ENCODE results near the gene KANSL1L. TPM values are rescaled to one million over a fixed set of nuclear protein-coding genes. Genes with fewer than 3 reads are reported as not detected.

Gene KANSL1L
- total and polyA plus RNA-seq, 10 of the 15 experiments (the other 5 are each of a cell fraction or from before 2014, with no cell fraction given): 1.2 to 9.5 (median 3.7) TPM

- no peak overlapping the region for H3K4me3 ChIP-seq
- ATAC-seq (no peak), DNase-seq (ENCODE audit: low read depth, low spot score) (no peak), FAIRE-seq (no peak)
- POLR2A ChIA-PET: interaction anchor here (0.5 kb wide), 1 partner anchor 106 kb away, joined by 3 read pairs; no protein-coding TSS in a partner anchor
- intact Hi-C loops (cut with micrococcal nuclease; ENCODE audit: unreplicated experiment): no loop called here
- no peaks in the 10 kb centered on the region for H3K36me3 ChIP-seq (ENCODE audit: control insufficient read depth in 2 of 2, insufficient read depth in 2 of 2, low read length in 1 of 2)
- CTCF ChIA-PET: interaction anchor here (1.3 kb wide), 1 partner anchor 148 kb away, joined by 3 read pairs; no protein-coding TSS in a partner anchor
- no peaks in the 10 kb centered on the region for H3K4me1 ChIP-seq (ENCODE audit: control insufficient read depth, insufficient read depth, low read length)
- SMC1A ChIA-PET (ENCODE audit: uncharacterized antibody, unreplicated experiment): interaction anchor here (1.2 to 2.4 kb wide), 2 partner anchors 8 to 58 kb away, joined by 3 to 5 read pairs; no protein-coding TSS in a partner anchor
- no TSS peak for BruUV-seq (replicated peaks)
- no peak for TF ChIP-seq HCFC1 (IDR thresholded peaks at IDR 0.05; ENCODE audit: low read length)
- TF ChIP-seq SP1 (IDR thresholded peaks at IDR 0.05; ENCODE audit: low read depth, low read length): no peak
- no peak for TF ChIP-seq CBX3 (IDR thresholded peaks at IDR 0.05; ENCODE audit: borderline replicate concordance, low read depth)
- no peak for TF ChIP-seq ZNF384 (IDR thresholded peaks at IDR 0.05; ENCODE audit: borderline replicate concordance, low read depth, low read length)
- no peak for TF ChIP-seq ZBTB33 (IDR thresholded peaks at IDR 0.05)
- no peak for TF ChIP-seq SMC3 (IDR thresholded peaks at IDR 0.05; ENCODE audit: borderline replicate concordance, low read length)
- TF ChIP-seq SUZ12 (IDR thresholded peaks at IDR 0.05; ENCODE audit: unreplicated experiment): no peak
- no peak for TF ChIP-seq EGR1 (IDR thresholded peaks at IDR 0.05; ENCODE audit: borderline replicate concordance in 1 of 2, low read depth in 2 of 2, low read length in 2 of 2)
- no peak for TF ChIP-seq WRNIP1 (IDR thresholded peaks at IDR 0.05; ENCODE audit: borderline replicate concordance, low read depth, low read length)
- no peak for TF ChIP-seq MEF2B (IDR thresholded peaks at IDR 0.05; ENCODE audit: partially characterized antibody, poor library complexity, severe bottlenecking)
- TF ChIP-seq REST (IDR thresholded peaks at IDR 0.05; ENCODE audit: low read depth, low read length): no peak
- TF ChIP-seq DPF2 (IDR thresholded peaks at IDR 0.05): no peak
- TF ChIP-seq POLR2A (IDR thresholded peaks at IDR 0.05; ENCODE audit: low read depth, low read length): no peak
- TF ChIP-seq MTA3 (IDR thresholded peaks at IDR 0.05; ENCODE audit: borderline replicate concordance, low read length): no peak
- no peak for TF ChIP-seq ASH2L (IDR thresholded peaks at IDR 0.05; ENCODE audit: borderline replicate concordance, low read depth)
- no peak for TF ChIP-seq KDM1A (IDR thresholded peaks at IDR 0.05; ENCODE audit: borderline replicate concordance)
- no peaks in the 10 kb centered on the region for H4K20me1 ChIP-seq (ENCODE audit: control insufficient read depth, insufficient read depth)
- H2AFZ ChIP-seq (ENCODE audit: control insufficient read depth, low read depth, low read length): no peak overlapping the region
- no peak overlapping the region for H3K27ac ChIP-seq (ENCODE audit: control insufficient read depth, insufficient read depth)
- H3K9me3 ChIP-seq (replicated peaks; ENCODE audit: control insufficient read depth, insufficient read depth, low read length): no peaks in the 10 kb centered on the region
- no peaks in the 10 kb centered on the region for H3K27me3 ChIP-seq (replicated peaks in 1 of 2; ENCODE audit: control insufficient read depth in 2 of 2, insufficient read depth in 2 of 2, low read length in 1 of 2)
- H3K79me2 ChIP-seq (ENCODE audit: control insufficient read depth, insufficient read depth, low read length): no peaks in the 10 kb centered on the region
- 92% methylated on average over 1 of the region's 1 CpG for WGBS (ENCODE audit: insufficient coverage, insufficient replicate concordance, low lambda C conversion rate, missing lambda C conversion rate)
- in situ Hi-C loops (cut with MboI): no loop called here
- RAD21 ChIA-PET (ENCODE audit: unreplicated experiment): no interaction called here
- no peak overlapping the region for H3K4me2 ChIP-seq (ENCODE audit: control insufficient read depth, insufficient read depth)
- H3K9ac ChIP-seq (ENCODE audit: control insufficient read depth, insufficient read depth, low read length): no peak overlapping the region
Observed at GRCh38 chr2:210050885-210051284, 120.3 kb downstream of the KANSL1L start.
